NCI-H2227 (cell line): ENCODE measurements around the gene CTR9.

Source experiments
- DNase-seq: peaks from one replicate; lab custom pipeline; 2025; ENCODE audit not compliant: unreplicated experiment; lab: John Stamatoyannopoulos, UW

CTR9 gene

GRCh38 chr11:10742460-10743208 lies 8.4 kb upstream of the CTR9 start:
- DNase-seq: no peak

GRCh38 chr11:10743354-10744000 lies 7.6 kb upstream of the CTR9 start:
- no peak for DNase-seq

DNA sequence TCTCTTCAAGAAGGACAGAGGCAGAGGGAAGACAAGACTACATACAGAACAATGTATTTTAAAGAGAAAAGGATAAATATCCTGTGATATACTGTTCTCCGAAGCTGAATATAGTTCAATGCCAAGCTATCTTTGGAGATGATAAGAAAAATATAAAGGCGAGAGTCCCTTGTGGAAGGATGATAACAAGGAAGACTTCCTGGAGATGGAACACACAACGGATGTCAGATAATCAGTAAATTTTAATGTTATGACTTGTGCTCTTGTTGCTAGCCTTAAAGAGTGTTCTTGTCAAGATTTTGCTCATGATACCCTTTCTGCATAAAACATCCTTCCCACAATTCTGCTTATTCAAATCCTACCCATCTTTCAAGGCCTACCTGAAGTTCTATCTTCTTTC lies 6.8 kb upstream of the CTR9 start:
- DNase-seq: no peak

GRCh38 chr11:10746871-10747270 lies 4.2 kb upstream of the CTR9 start:
- no peak for DNase-seq

GRCh38 chr11:10747733-10748132 lies 3.3 kb upstream of the CTR9 start:
- DNase-seq: no peak

GRCh38 chr11:10749476-10749875 lies 1.6 kb upstream of the CTR9 start:
- DNase-seq: no peak

GRCh38 chr11:10751581-10751940 lies 515 bp downstream of the CTR9 start:
- peak; percentile 38 for DNase-seq

- DNase-seq: no peak
Observed at GRCh38 chr11:10752061-10752460, 1.0 kb downstream of the CTR9 start.

GRCh38 chr11:10752486-10752885 lies 1.4 kb downstream of the CTR9 start:
- DNase-seq: no peak

GRCh38 chr11:10758957-10759356 lies 7.9 kb downstream of the CTR9 start:
- no peak for DNase-seq

GRCh38 chr11:10761085-10761698 lies 10.1 kb downstream of the CTR9 start:
- DNase-seq: no peak

DNA sequence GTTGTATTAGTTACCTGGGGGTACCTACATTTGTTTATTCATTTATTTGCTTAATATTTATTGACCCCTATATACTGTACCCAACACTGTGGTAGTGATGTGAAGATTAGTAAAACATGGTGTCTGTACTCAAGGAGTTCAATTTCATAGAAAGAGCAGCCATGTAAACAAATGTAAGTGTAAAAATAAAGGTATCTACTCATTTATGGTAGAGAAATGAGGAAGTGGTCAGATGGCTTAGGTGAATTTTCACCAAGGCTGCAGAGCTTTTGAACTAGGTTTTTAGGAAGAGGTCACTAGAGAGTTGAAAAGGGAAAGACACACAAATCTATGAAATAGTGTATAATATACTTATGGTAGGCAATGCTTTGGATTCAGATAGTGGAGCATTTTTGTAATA lies 11.1 kb downstream of the CTR9 start:
- DNase-seq: no peak

DNA sequence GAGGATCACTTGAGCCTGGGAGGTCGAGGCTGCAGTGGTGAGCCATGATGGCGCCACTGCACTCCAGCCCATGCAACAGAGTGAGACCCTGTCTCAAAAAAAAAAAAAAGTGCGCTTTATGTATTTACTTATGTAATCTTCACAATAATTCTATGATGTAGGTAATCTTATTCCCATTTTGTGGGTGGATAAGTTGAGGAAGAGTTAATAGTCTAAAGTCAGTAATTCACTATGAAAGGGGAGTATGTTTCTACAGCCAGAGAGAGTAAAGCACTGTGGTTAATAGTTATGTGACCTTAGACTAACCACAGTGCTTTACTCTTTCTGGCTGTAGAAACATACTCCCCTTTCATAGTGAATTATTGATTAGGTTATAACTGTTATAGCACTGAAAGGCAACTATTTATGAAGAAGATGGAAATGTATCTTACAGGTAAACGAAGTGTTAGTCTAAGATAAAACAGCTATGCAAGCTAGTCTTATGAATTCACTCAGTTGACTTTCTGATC lies 11.9 kb downstream of the CTR9 start:
- no peak for DNase-seq

GRCh38 chr11:10763766-10764165 lies 12.7 kb downstream of the CTR9 start:
- no peak for DNase-seq

- DNase-seq: no peak
Observed at GRCh38 chr11:10764412-10764811, 13.4 kb downstream of the CTR9 start.

- DNase-seq: peak; percentile 69
Observed at GRCh38 chr11:10770626-10771254, 19.7 kb downstream of the CTR9 start.

GRCh38 chr11:10771457-10771856 lies 20.4 kb downstream of the CTR9 start:
- DNase-seq: no peak

GRCh38 chr11:10774811-10775210 lies 23.8 kb downstream of the CTR9 start:
- DNase-seq: no peak

DNA sequence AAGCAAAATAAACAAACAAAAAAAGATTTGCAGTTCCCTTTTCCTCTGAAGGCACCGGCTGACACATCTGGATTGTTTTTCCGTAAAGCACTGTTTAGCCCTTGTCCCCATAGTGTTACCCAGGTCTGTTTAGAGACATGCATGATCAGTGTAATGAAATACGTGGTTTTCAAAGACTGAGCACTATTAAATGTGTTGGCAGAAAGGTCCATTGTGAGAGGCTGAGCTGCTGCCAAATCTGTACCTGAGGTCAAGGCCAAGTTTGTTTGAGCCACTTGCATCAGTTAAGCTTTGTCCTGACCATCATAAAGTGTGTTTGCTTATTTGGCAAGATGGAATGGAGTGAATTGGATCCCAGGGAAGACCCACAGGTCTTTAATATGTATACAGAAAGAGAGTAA lies 26.3 kb downstream of the CTR9 start:
- no peak for DNase-seq

GRCh38 chr11:10777806-10778205 lies 26.8 kb downstream of the CTR9 start:
- no peak for DNase-seq

- no peak for DNase-seq
Observed at GRCh38 chr11:10778217-10778970, 27.3 kb downstream of the CTR9 start.
